SU-DHL-6 (cell line): ENCODE results near the gene CD244.

ENCODE experiments used
- H2AFZ ChIP-seq: fragments of 200-600 bp; sonication (generic); 2 replicates; pipeline ENCODE4 v1.6.1; 2014; ENCODE audit warnings: low read depth, mild to moderate bottlenecking, moderate library complexity, mixed read lengths, antibody characterized with exemption, low read length; ENCODE audit not compliant: severe bottlenecking
- H3F3A ChIP-seq: fragments of 200-600 bp; shearing (Covaris generic); 2 replicates; pipeline ENCODE4 v1.6.0; 2016; ENCODE audit warnings: antibody characterized with exemption, mild to moderate bottlenecking; ENCODE audit not compliant: insufficient read depth
- H3K27ac ChIP-seq: fragments of 200-600 bp; sonication (generic); 2 replicates; pipeline ENCODE4 v1.5.1; 2016; ENCODE audit warnings: low read depth, mild to moderate bottlenecking, low read length, moderate library complexity, mixed read lengths
- H3K27me3 ChIP-seq: fragments of 200-600 bp; sonication (generic), shearing (Covaris generic); 2 replicates; pipeline ENCODE4 v1.6.0; 2014; ENCODE audit warnings: mild to moderate bottlenecking, low read length
- H3K36me3 ChIP-seq: fragments of 200-600 bp; sonication (generic); 2 replicates; pipeline ENCODE4 v1.6.1; 2014; ENCODE audit warnings: mild to moderate bottlenecking, low read length, mixed read lengths
- H3K4me2 ChIP-seq: fragments of 300-600, 200-600 bp; shearing (Covaris generic), sonication (generic); 2 replicates; pipeline ENCODE4 v1.6.0; 2014; ENCODE audit warnings: low read length, low read depth, mild to moderate bottlenecking; ENCODE audit not compliant: poor library complexity, severe bottlenecking
- H3K4me3 ChIP-seq: fragments of 200-600 bp; sonication (generic); 2 replicates; pipeline ENCODE4 v1.5.1; 2014; ENCODE audit warnings: antibody characterized with exemption, low read length, mild to moderate bottlenecking, mixed read lengths; ENCODE audit not compliant: insufficient read depth, poor library complexity, severe bottlenecking
- H3K79me2 ChIP-seq: fragments of 200-600 bp; sonication (generic); 2 replicates; pipeline ENCODE4 v1.6.1; 2014; ENCODE audit warnings: mild to moderate bottlenecking, low read length, moderate library complexity; ENCODE audit not compliant: insufficient read depth
- H3K9ac ChIP-seq: fragments of 200-600 bp; sonication (generic); 2 replicates; pipeline ENCODE4 v1.7.0; 2014; ENCODE audit warnings: mild to moderate bottlenecking, low read length
- H3K9me2 ChIP-seq: fragments of 200-600 bp; sonication (generic); replicated peaks from 2 replicates; pipeline ENCODE4 v1.6.1; 2014; ENCODE audit warnings: low read length; ENCODE audit not compliant: insufficient read depth
- H3K9me3 ChIP-seq: fragments of 200-600 bp; sonication (generic); 2 replicates; pipeline ENCODE4 v1.6.1; 2014; ENCODE audit warnings: low read length, mixed read lengths; ENCODE audit not compliant: insufficient read depth
- H4K20me1 ChIP-seq: fragments of 200-600 bp; sonication (generic); 2 replicates; pipeline ENCODE4 v1.6.1; 2014; ENCODE audit warnings: low read depth, mild to moderate bottlenecking, antibody characterized with exemption, low read length, moderate library complexity, mixed read lengths
- CTCF ChIP-seq: fragments of 200-600 bp; sonication (generic); IDR thresholded peaks from one replicate; pipeline ENCODE4 v1.5.1; 2017; ENCODE audit warnings: antibody characterized with exemption, mild to moderate bottlenecking, low read length, moderate library complexity; ENCODE audit not compliant: insufficient read depth, poor library complexity, severe bottlenecking
- EZH2phosphoT487 ChIP-seq: fragments of 200-600 bp; sonication (generic), shearing (Covaris generic); conservative IDR thresholded peaks from 2 replicates; pipeline ENCODE4 v1.6.1; 2018; ENCODE audit warnings: mild to moderate bottlenecking, antibody characterized with exemption, low read length, moderate library complexity, mixed read lengths

Gene CD244

DNA sequence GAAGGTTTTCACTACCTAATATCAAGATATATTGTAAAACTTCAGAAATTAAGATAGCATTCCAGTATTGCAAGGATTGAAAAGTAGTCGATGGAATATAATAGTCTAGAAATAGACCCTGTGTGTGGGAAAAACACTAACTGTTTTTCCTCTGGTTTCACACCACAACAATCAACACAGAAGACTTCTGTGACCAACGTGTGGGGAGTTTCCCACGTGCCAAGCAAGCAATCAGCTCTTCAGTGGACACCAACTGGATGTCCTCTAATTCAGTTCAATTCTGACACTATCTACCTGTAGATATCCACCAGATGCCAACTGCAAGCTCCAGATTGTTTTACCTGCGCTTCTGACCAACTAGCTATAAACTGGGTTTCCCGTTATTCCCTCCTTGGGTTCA lies 12.1 kb downstream of the CD244 start:
- Histone ChIP-seq H3K9me3 (no peaks in the 10 kb centered on the region), H3K9me2 (no peaks in the 10 kb centered on the region), H3K9ac (no peak overlapping the region), H3K79me2 (no peaks in the 10 kb centered on the region), H2AFZ (no peak overlapping the region), H3K27me3 (no peaks in the 10 kb centered on the region), H3K27ac (no peak overlapping the region), H3K4me2 (no peak overlapping the region), H3K4me3 (no peak overlapping the region), H3F3A (no peaks in the 10 kb centered on the region), H4K20me1 (no peaks in the 10 kb centered on the region), H3K36me3 (no peaks in the 10 kb centered on the region)
- TF ChIP-seq EZH2phosphoT487: no peak
- TF ChIP-seq CTCF: no peak

DNA sequence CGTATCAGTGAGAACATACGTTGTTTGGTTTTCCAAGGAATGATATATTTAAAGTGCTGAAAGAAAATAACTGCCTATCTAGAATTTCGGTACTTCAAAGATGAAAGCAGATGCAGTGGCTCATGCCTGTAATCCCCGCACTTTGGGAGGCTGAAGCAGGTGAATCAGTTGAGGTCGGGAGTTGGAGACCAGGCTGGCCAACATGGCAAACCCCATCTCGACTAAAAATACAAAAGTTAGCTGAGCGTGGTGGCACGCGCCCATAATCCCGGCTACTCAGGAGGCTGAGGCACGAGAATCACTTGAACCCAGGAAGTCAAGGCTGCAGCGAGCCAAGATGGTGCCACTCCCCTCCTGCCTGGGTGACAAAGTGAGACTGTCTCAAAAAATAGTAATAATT lies 16.4 kb downstream of the CD244 start:
- Histone ChIP-seq H3K9me2 (no peaks in the 10 kb centered on the region), H3F3A (no peaks in the 10 kb centered on the region), H3K27ac (no peak overlapping the region), H3K4me3 (no peak overlapping the region), H2AFZ (no peak overlapping the region), H3K9me3 (no peaks in the 10 kb centered on the region), H3K27me3 (no peaks in the 10 kb centered on the region), H3K9ac (no peak overlapping the region), H3K79me2 (no peaks in the 10 kb centered on the region), H3K36me3 (no peaks in the 10 kb centered on the region), H3K4me2 (no peak overlapping the region), H4K20me1 (no peaks in the 10 kb centered on the region)
- TF ChIP-seq CTCF (no peak), EZH2phosphoT487 (no peak)

DNA sequence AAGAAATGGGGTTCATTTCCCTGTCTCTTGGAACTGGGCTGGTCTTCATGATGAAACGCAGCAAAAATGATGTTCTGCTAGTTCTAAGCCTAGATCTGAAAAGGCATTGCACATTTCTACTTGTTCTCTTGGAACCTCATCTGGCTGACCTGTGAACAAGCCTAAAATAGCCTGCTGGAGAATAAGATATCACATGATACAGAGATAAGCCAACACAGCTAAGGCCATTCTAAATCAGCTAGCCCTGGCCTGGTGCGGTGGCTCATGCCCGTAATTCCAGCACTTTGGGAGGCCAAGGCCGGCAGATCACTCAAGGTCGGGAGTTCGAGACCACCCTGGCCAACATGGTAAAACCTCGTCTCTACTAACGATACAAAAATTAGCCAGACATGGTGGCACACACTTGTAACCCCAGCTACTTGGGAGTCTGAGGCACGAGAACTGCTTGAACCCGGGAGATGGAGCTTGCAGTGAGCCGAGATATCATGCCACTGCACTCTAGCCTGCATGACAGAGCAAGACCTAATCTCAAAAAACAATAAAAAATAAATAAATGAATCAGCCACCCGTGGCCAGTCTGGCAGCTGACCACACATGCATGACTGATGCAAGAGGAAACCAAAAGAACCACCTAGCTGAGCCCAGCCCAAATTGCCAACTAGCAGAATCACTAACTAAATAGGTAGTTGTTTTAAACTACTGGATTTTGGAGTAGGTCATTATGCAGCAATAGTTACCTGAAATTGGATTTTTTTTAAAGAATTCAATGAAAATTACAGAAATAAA lies 18.0 kb downstream of the CD244 start:
- Histone ChIP-seq H3K4me2 (no peak overlapping the region), H3K9ac (no peak overlapping the region), H2AFZ (no peak overlapping the region), H3K9me3 (no peaks in the 10 kb centered on the region), H3K79me2 (no peaks in the 10 kb centered on the region), H3F3A (no peaks in the 10 kb centered on the region), H4K20me1 (no peaks in the 10 kb centered on the region), H3K4me3 (no peak overlapping the region), H3K36me3 (no peaks in the 10 kb centered on the region), H3K27ac (no peak overlapping the region), H3K27me3 (no peaks in the 10 kb centered on the region), H3K9me2 (no peaks in the 10 kb centered on the region)
- TF ChIP-seq CTCF (no peak), EZH2phosphoT487 (no peak)
